ENCODE results near the gene NANOG. TPM values are rescaled to one million over a fixed set of nuclear protein-coding genes. Genes with fewer than 3 reads are reported as not detected.
"Not testable (repeated sequence)": the region's sequence is repeated elsewhere in the genome, so short reads cannot be mapped to it uniquely, and the experiment has no call there.

The NANOG gene
- polyA plus RNA-seq, 3 donors, result not detected

GRCh38 chr12:7801460-7801859 lies 12.3 kb downstream of the NANOG start:
- no peak for TF ChIP-seq CTCF (IDR thresholded peaks at IDR 0.05)
- Histone ChIP-seq H3K27ac (ENCODE audit: low read depth in 1 of 2, low read length in 2 of 2) (no peak overlapping the region), H3K4me2 (replicated peaks; ENCODE audit: extremely low read depth, low read length, poor library complexity, severe bottlenecking) (no peak overlapping the region), H3K36me3 (replicated peaks in 1 of 2; ENCODE audit: control insufficient read depth in 1 of 2, insufficient read depth in 2 of 2, low read length in 2 of 2) (no peaks in the 10 kb centered on the region), H3K79me2 (ENCODE audit: insufficient read depth, low read length) (no peaks in the 10 kb centered on the region), H3K4me3 (replicated peaks in 1 of 3; ENCODE audit: low read depth in 2 of 3, low read length in 3 of 3) (no peak overlapping the region), H4K20me1 (ENCODE audit: insufficient read depth, low read length) (no peaks in the 10 kb centered on the region), H3K9me3 (replicated peaks in 1 of 2; ENCODE audit: control insufficient read depth in 1 of 2, insufficient read depth in 1 of 2, low read length in 2 of 2) (no peaks in the 10 kb centered on the region), H3K27me3 (ENCODE audit: control insufficient read depth in 2 of 2, insufficient read depth in 2 of 2, low read length in 2 of 2) (no peaks in the 10 kb centered on the region), H3K4me1 (ENCODE audit: control insufficient read depth in 1 of 2, insufficient read depth in 2 of 2, low read length in 2 of 2) (peaks cover 0 to 8% of the 10 kb centered on the region in 2 donors), H2AFZ (ENCODE audit: insufficient read depth, low read depth, low read length, poor library complexity, severe bottlenecking) (no peak overlapping the region), H3K9ac (ENCODE audit: insufficient read depth, low read length, poor library complexity, severe bottlenecking) (no peak overlapping the region)
- Mint-ChIP-seq H3K4me1 (peaks cover 17% of the 10 kb centered on the region), H3K9me3 (no peaks in the 10 kb centered on the region), H3K36me3 (no peaks in the 10 kb centered on the region), H3K27ac (no peak overlapping the region), H3K27me3 (ENCODE audit: low read depth in 3 of 3) (peaks cover 0 to 2% (median 0%) of the 10 kb centered on the region in 3 donors), H3K4me3 (no peak overlapping the region)
- DNase-seq, result no peak
- WGBS (ENCODE audit: insufficient coverage), result 80% methylated on average over 1 of the region's 4 CpGs
- intact Hi-C loops (cut with micrococcal nuclease), result loop anchor here (10.0 kb wide), 2 partner anchors 127 to 577 kb away; no protein-coding TSS in a partner anchor

GRCh38 chr12:7806319-7806718 lies 17.1 kb downstream of the NANOG start:
- H3K9ac ChIP-seq (ENCODE audit: insufficient read depth, low read length, poor library complexity, severe bottlenecking); H3K27me3 ChIP-seq (ENCODE audit: control insufficient read depth in 2 of 2, insufficient read depth in 2 of 2, low read length in 2 of 2); H2AFZ ChIP-seq (ENCODE audit: insufficient read depth, low read depth, low read length, poor library complexity, severe bottlenecking); H3K4me1 Mint-ChIP-seq; H3K4me3 Mint-ChIP-seq; H3K9me3 Mint-ChIP-seq; H3K36me3 ChIP-seq (replicated peaks in 1 of 2; ENCODE audit: control insufficient read depth in 1 of 2, insufficient read depth in 2 of 2, low read length in 2 of 2); H4K20me1 ChIP-seq (ENCODE audit: insufficient read depth, low read length); H3K36me3 Mint-ChIP-seq; H3K9me3 ChIP-seq (replicated peaks in 1 of 2; ENCODE audit: control insufficient read depth in 1 of 2, insufficient read depth in 1 of 2, low read length in 2 of 2); H3K4me2 ChIP-seq (replicated peaks; ENCODE audit: extremely low read depth, low read length, poor library complexity, severe bottlenecking); H3K4me3 ChIP-seq (replicated peaks in 1 of 3; ENCODE audit: low read depth in 2 of 3, low read length in 3 of 3); H3K27ac ChIP-seq (ENCODE audit: low read depth in 1 of 2, low read length in 2 of 2); DNase-seq; H3K79me2 ChIP-seq (ENCODE audit: insufficient read depth, low read length); H3K27me3 Mint-ChIP-seq (ENCODE audit: low read depth in 3 of 3); H3K4me1 ChIP-seq (ENCODE audit: control insufficient read depth in 1 of 2, insufficient read depth in 2 of 2, low read length in 2 of 2): not testable (repeated sequence)
- peak overlapping the region in 1 of 7 donors; percentile 60 for H3K27ac Mint-ChIP-seq
- WGBS (ENCODE audit: insufficient coverage), result 94% methylated on average over 3 of the region's 6 CpGs
- intact Hi-C loops (cut with micrococcal nuclease), result loop anchor here (10.0 kb wide), 2 partner anchors 132 to 582 kb away; no protein-coding TSS in a partner anchor
